GM19372 (cell line): Measurements from ENCODE around the gene UGT2B15.
"Not testable (repeated sequence)": the region's sequence is repeated elsewhere in the genome, so short reads cannot be mapped to it uniquely, and the experiment has no call there.

Source experiments
- ATAC-seq: cut with Tn5 transposase; IDR thresholded peaks from one replicate; pipeline ENCODE4 v1.9.1; 2021; ENCODE audit warnings: mild to moderate bottlenecking, low read depth, moderate library complexity; ENCODE audit not compliant: unreplicated experiment

Gene UGT2B15

DNA sequence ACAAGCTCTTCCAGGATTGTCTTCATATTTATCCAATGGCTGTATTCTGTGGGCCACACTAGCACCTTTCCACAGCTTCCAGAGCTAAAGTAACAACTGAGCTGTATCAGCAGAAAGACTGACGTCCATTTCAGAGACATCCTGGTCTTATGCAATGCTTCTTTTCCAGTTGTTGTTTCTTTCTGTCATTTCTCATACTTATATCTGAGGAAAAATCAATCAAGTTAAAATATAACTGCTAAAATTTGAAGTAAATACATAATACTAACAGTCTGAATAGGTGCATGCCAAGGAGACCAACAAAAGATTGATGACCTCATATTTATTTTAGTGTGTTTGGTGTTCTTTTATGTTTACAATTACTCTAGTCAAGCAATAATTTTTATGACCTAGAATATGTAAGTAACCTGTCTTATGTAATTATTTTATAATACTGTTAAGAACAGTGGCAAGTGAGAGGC is at the start of gene UGT2B15:
Gene UGT2B15 (minus strand): TSS at position 174 of the 461 bp plus-strand sequence. CDS start 34 bp downstream, at position 140.
- ATAC-seq: not testable (repeated sequence)

DNA sequence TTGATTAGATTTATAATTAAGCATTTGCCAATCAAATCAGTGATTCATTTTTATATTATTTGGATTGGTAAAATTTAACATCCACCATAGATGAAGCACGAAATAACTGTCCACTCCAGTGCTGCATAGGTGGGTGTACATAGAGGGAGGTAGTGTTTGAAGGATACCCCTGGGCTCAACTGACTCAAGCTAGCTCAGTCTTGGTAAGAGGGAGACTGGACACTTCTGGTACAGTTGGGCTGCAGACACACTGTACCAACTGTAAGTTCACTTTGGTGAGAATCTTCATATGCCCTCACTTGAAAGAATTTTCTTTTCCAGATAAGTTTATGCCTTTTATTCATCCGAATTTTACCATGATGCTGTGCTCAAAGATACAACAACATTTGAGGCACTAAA is 48.6 kb upstream of the UGT2B15 start:
- no peak for ATAC-seq

DNA sequence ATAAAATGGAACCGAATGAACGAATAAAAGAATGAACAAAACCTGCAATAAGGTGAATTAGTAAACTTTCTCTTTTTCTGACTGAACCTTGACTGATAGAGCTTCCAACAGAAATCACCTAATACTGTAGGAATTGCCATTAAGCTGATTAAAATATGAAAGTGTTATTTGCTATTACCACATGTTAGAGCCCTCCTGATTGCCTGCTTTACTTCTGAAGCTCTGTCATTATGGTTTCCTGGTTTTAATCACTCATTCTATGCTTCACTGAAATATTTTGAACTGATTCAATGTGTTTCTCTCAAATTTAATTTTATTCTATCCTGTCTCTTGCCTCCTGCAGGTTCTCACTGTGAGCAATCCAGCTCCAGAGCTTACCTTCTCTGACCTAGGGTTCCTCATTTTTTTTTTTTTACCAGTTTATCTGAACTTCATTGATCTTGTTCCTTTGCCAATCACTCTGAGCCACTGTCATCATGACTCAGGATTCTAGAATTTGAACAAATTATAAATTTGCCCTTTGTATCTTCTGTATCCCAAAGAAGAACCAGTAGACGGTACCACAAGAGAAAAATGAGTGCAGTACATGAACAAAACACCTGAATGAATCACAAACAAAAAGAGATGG is 48.1 kb upstream of the UGT2B15 start:
- ATAC-seq: peak; percentile 46

DNA sequence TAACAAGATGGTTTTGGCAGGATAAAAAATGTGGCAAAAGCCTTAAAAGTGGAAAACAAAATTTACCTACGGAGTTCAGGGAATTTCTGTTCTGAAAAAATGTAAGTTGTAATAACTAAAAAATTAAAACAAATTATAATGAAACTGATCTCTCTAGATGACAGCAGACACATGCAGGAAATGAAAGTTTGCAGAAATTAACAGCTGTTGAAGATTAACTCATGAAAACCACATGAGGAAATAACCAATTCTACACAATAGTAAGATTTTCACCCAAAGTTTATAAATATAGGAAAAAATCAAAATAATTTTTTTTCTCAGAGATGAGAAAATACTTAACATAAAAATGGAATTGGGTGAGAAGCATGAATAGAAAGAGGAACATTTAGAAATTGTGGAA is 47.5 kb upstream of the UGT2B15 start:
- peak; percentile 69 for ATAC-seq

DNA sequence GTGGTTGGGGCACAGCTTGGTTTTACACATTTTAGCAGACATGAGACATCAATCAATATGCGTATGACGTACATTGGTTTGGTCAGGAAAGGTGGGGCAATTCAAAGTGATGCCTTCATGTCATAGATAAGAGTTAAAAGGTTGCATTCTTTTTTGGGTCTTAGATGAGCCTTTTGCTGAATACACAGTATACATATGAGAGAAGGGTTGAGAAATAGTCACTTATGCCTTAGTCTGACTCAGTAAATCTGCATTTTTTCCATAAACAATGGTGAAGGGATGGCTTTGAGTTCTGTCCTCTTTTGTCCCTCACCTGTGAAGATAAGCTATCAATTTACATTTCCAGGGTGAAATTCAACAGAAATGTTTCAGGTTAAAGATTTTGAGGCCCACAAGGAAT is 43.9 kb upstream of the UGT2B15 start:
- no peak for ATAC-seq

DNA sequence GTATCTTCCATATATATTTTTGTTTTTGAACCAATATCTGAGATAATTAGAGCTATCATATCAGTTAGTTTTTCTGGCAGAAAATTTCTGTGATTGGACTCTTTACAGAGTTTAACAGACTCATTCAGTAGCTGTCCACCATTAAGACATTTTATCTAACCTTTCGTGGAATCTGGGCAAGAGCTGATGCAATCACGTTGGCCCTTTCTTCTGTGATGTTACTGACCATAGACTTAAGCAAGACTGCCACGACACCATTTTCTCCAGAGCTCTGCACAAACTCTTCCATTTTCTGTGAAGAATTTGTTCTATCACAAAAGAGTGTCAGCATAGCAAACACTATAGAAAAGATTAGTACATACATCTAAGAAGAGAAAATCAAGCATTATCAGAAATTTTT is 41.8 kb upstream of the UGT2B15 start:
- ATAC-seq: no peak

DNA sequence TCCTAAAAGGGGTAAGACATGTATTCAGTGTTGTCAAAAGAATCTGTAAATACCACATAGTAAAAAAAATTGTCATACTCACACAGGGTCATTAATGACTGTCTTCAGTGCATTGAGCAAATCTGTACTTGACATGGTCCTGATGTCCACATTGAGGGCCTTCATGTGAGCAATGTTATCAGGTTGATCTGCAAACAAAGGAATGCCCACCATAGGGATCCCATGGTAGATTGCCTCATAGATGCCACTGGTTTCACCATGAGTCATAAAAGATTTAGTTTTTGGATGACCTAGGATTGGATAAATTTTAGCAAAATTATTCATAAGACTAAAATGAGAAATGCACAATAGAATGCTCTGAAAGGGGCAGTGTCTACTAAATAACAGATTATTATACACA is 38.1 kb upstream of the UGT2B15 start:
- ATAC-seq: no peak

DNA sequence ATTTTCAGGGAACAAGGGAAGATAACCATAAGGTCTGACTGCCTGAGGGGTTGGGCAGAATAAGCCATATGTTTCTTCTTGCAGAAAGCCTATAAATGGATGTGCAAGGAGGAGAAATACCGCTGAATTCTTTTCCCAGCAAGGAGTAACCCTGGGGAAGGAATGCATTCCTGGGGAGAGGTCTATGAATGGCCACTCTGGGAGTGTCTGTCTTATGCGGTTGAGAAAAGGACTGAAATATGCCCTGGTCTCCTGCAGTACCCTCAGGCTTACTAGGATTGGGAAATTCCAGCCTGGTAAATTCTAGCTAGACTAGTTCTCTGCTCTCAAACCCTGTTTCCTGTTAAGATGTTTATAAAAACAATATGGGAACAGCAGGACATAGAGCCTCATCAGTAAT is 32.7 kb upstream of the UGT2B15 start:
- not testable (repeated sequence) for ATAC-seq

DNA sequence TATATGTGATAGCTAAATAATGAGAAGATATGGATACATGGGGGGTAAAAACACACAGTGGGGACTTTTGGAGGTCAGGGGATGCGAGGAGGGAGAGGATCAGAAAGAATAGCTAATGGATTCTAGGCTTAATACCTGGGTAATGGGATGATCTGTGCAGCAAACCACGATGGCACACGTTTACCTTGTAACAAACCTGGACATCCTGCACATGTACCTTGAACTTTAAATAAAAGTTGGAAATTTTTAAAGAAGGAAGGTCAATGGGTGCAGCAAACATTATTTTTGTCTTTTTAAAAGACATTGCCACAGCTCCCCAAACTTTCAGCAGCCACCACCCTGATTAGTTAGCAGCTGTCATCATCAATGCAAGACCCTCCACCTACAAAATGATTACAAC is 29.7 kb upstream of the UGT2B15 start:
- no peak for ATAC-seq

DNA sequence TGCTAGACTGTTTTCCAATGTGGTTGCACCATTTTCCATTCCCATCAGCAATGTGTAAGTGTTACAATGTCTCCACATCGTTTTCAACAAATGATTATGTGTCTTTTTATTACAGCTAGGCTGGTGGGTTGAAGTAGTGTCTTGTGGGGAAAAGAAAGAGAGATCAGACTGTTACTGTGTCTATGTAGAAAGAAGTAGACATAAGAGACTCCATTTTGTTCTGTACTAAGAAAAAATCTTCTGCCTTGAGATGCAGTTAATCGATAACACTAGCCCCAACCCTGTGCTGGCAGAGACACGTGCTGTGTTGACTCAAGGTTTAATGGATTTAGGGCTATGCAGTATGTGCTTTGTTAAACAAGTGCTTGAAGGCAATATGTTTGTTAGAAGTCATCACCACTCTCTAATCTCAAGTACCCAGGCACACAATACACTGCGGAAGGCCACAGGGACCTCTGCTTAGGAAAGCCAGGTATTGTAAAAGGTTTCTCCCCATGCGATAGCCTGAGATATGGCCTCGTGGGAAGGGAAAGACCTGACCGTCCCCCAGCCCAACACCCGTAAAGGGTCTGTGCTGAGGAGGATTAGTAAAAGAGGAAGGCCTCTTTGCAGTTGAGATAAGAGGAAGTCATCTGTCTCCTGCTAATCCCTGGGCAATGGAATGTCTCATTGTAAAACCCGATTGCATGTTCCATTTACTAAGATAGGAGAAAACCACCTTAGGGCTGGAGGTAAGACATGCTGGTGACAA is 23.0 kb upstream of the UGT2B15 start:
- ATAC-seq: no peak

DNA sequence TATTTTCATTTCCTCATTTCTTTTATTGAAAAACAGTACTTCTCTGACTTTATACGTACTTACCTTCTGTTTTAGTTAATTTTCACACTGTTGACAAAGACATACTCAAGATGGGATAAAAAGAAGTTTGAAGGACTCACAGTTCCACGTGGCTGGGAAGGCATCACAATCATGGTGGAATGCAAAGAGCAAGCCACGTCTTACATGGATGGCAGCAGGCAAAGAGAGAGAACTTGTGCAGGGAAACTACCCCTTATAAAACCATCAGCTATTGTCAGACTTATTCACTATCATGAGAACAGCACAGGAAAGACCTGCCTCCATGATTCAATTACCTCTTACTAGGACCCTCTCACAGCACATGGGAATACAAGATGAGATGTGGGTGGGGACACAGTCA is 20.7 kb upstream of the UGT2B15 start:
- ATAC-seq: no peak

DNA sequence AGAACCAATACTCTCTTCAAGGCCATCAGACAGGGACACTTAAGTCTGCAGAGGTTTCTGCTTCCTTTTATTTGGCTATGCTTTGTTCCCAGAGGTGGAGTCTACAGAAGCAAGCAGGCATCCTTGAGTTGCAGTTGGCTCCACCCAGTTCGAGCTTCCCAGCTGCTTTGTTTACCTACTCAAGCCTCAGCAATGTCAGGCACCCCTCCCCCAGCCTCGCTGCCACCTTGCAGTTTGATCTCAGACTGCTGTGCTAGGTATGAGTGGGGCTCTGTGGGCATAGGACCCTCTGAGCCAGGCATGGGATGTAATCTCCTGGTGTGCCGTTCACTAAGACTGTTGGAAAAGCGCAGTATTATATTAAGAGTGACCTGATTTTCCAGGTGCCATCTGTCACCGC is 12.6 kb upstream of the UGT2B15 start:
- no peak for ATAC-seq

DNA sequence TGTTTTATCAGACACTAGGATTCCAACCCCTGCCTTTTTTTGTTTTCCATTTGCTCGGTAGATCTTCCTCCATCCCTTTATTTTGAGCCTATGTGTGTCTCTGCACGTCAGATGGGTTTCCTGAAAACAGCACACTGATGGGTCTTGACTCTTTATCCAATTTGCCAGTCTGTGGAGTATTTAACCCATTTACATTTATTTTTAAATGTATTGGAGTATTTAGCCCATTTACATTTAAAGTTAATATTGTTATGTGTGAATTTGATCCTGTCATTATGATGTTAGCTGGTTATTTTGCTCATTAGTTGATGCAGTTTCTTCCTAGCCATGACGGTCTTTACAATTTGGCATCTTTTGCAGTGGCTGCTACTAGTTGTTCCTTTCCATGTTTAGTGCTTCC is 10.8 kb upstream of the UGT2B15 start:
- ATAC-seq: not testable (repeated sequence)

DNA sequence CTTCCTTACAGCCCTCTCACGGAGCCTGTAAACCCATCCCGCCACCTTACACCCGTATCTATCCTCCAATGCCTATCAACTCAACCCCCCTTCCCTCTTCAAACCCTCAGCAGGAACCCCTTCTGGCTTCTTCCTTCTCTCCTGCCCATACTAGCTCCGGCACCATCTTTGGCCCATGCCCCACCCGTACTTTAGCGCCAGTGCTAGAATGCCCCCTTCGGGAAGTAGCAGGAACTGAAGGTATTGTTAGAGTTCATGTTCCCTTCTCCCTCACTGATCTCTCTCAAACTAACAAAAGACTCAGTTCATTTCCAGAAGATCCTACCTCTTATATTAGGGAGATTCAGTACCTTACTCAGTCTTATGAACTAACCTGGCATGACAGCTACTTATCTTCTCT is 2.7 kb upstream of the UGT2B15 start:
- ATAC-seq: no peak

DNA sequence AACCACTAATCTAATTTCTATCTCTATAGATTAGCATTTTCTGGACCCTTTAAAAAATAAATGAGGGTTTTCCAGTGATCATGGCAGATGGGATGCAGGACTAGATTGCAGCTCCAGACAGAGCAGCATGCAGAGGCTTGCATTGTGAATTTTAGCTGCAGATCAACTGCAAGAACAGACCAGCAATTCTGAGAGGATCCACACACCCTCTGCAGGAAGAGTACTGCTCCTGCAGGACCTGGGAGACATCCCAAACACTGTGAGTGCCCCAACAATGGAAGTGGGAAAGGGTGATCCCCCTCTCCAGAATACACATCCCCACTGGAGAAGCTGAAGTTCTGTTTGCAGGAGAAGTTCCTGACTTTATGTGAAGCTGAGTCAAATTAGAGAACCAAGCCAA is 765 bp upstream of the UGT2B15 start:
- ATAC-seq: not testable (repeated sequence)

DNA sequence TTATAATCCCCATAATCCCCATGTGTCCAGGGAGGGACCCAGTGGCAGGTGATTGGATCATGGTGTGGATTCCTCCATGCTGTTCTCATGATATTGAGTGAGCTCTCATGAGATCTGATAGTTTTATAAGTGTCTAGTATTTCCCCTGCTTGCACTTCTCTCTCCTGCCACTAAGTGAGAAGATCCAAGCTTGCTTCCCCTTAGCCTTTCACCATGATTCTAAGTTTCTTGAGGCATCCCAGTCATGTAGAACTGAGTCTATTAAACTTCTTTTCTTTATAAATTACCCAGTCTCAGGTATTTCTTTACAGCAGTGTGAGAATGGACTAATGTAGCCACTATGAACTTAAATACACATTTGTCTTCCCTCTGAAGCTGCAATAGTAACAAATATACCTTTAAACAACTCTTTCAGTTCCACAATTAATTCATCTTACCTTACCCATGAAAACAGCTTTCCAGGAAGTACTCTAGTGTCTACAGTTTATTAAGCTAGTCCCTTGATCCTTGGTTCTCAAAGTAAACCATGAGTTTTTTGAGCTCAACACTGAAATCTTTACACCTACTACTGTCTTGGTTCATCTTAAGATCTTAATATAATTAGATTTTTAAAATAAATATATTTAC is 1.8 kb downstream of the UGT2B15 start:
- not testable (repeated sequence) for ATAC-seq

DNA sequence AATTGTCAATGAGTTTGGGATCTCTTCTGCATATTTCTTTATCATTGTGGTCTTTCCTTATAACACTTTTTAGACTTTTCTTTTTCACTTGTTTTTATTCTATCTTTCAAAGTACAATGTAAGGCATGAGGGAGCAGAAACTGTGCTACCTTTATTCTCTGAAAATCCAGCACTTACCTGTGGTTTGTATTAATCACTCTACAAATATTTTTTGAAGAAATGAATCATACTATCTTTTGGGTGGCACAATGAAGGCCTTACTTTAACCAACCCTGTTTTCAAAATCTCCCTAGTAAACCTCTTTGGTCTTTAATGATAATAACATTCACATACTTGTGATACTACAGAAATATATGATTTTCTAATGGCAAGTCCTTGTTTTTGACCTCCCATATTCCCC is 2.9 kb downstream of the UGT2B15 start:
- ATAC-seq: not testable (repeated sequence)

DNA sequence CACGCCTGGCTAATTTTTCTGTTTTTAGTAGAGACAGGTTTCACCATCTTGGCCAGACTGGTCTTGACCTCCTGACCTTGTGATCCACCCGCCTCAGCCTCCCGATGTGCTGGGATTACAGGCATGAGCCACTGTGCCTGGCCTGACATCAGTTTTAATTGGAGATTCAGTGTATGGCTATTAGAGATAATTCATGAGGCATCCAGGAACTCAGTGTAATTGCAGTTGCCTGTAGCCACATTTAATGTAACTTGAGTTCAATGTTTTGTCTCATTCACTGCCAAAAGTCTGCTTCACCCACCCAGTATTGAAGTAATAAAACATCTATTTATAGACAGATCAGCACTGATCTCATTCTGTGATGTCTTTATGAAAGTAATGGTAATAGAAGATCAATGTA is 5.7 kb downstream of the UGT2B15 start:
- not testable (repeated sequence) for ATAC-seq

DNA sequence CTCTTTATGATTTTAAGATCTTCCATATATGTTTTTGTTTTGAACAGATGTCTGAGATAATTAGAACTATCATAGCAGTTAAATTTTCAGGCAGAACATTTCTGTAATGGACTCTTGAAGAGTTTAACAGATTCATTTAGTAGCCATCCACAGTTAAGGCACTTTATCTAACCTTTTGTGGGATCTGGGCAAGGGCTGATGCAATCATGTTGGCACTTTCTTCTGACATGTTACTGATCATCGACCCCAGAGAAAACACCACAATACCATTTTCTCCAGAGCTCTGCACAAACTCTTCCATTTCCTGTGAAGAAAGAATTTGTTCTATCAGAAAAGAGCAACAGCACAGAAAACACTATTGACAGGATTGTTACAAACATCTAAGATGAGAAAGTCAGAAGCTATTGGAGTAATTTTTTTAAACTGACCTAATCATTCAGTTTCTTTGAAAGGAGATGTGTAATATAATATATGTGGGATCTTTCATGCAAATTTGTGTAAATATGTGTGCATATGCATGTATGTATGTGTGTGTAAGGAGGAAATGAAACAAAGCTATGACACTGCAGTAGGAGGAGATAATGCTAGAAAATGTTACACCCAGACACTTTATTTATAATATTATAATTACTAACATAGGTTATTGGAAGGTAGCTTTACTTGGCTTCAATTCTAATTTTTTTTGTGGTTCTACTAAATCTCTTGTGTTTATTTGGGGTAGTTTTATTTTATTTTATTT is 7.4 kb downstream of the UGT2B15 start:
- ATAC-seq: not testable (repeated sequence)

DNA sequence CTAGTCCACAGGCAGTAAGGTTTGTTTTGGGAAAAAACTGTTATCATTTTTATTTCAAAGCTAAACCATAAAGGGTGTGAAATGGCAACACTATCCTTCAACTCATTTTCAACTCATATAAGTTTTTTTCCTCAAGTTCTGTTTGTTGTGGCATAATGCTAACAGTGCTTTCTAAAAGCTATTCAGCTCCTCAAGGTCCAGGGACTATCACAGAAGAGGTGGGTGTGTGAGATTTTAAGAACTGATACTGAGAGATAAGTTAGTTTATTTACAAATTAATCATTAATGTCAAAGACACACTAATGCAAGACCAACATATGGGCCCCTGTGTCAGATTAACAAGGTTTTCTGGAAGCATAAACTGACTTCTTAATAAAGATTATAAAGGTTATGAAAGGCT is 11.8 kb downstream of the UGT2B15 start:
- no peak for ATAC-seq

DNA sequence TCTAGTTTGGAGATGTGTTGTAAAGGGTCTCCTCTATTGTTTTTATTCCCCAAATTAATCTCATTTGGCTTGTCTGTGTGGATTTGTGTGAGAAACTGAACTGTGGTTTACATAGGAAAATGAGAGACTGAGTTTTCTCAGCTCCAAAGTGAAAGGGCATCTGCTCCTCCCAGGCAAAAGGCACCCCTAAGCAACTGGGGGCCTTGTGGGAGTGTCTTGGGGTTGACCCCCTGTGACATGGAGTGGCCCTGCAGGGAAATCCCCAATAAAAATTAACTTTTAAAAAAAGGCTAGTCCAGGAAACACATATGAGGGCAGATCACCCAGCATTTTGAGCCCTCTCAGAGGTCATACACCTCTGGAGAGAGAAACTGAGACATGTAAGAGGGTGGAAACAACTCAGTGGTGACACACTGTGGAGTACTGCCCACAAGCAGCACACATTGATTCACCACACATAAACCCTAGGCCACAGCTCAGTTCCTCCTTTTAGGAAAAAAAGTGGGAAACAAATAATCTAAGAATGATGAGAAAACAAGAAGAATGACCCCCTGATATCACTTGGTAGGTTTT is 13.3 kb downstream of the UGT2B15 start:
- peak; percentile 62 for ATAC-seq
